GM20431 (cell line): ENCODE measurements around the gene GINS2.

Experiments
- in situ Hi-C: fragments of 300-500 bp; cut with MseI, MboI; formaldehyde crosslinking; loops from one replicate; pipeline ENCODE4 v1.15.0; 2020; ENCODE audit warnings: low sequenced_read_pairs; ENCODE audit not compliant: unreplicated experiment

GINS2 gene

GRCh38 chr16:85717393-85718152, 28.8 kb upstream of the GINS2 start:
- in situ Hi-C loops, result no loop called here

- in situ Hi-C loops, result no loop called here
Observed at GRCh38 chr16:85716680-85717038, 27.9 kb upstream of the GINS2 start.

DNA sequence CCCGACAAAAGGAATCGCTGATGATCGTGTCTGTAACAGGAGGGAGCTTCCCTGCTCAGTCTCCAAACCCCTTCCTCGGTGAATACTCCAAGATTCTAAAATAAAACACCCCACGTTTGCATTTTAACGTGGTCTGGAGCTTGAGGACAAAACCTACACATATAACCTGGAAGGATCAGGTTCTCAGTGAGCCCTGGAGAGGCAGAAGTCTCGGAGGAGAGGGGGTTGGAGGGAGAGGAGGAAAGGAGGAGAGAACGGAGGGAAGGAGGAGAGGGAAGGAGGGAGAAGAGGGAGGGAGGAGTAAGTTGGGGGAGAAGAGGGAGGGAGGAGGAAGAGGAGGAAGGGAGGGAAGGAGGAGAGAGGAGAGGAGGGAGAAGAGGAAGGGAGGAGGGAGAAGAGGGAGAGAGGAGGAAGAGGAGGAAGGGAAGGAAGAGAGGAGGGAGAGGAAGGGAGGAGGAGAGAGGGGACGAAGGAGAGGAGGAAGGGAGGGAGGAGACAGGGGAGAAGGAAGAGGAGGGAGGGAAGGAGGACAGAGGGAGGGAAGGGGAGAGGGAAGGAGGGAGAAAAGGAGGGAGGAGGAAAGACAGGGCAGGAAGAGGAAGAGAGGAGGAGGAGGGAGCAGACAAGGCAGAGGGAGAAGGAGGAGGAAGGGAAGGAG, 27.4 kb upstream of the GINS2 start:
- in situ Hi-C loops, result no loop called here

DNA sequence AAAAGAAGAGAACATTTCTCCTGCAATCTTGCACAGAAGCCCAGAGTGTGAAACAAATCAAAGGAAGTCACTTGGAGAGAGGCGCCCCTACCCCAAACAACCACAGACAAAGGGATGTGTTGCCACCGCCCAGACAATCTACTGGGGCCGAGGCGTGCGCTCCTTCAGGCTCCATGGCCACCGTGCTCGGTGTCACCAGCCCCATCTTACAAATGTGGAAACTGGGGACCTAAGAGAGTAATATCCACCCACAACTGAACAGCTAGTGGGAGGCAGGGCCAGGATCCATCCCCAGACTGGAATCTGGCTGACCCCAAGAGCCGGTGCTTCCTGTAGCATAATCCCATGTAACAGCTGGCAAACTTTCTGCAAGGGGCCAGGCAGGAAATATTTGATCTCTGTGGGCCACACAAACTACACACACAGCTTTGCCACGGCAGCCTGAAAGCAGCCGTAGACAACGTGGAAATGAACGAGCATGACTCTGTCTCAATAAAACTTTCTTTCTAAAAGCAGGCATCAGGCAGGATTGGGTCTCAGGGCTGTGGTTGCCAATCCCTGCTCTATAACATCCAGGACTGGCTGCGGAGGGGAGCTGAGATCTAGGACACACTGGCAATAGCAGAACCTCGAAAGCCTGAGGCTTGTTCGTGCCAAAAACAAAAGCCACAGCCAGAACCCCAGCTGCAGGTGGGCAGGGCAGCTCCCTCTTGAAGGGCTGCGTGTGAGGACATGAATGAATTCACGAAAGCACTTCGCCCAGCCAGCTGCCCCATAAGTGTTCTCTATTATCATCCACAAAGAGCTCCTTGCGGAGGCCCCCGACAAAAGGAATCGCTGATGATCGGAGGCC, 26.6 kb upstream of the GINS2 start:
- in situ Hi-C loops, result no loop called here

GRCh38 chr16:85712801-85713200, 24.0 kb upstream of the GINS2 start:
- in situ Hi-C loops, result no loop called here

DNA sequence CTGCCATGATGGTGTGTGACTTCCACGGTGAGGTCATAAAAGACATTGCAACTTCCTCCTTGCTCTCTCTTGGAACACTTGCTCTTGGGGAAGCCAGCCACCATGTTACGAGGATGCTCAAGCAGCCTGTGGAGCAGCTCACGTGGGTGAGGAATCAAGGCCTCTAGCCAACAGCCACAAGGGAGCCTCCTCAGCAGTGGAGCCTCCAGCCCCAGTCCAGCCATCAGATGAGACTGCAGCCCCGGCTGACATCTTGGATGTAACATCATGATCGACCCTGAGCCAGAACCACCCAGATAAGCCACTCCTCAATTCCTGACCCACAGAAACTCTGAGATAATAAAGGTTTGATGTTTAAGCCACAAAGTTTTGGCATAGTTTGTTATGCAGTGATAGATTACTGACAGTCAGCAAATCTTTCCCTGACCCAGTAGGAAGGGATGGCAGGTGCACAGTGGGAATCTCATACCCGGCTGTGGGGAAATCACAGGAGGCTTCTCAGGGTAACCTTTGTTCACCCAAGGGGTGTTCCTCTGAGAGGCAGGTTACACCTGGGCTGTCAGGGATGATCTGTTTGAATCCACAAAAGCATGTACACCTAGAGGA, 23.3 kb upstream of the GINS2 start:
- in situ Hi-C loops, result no loop called here

DNA sequence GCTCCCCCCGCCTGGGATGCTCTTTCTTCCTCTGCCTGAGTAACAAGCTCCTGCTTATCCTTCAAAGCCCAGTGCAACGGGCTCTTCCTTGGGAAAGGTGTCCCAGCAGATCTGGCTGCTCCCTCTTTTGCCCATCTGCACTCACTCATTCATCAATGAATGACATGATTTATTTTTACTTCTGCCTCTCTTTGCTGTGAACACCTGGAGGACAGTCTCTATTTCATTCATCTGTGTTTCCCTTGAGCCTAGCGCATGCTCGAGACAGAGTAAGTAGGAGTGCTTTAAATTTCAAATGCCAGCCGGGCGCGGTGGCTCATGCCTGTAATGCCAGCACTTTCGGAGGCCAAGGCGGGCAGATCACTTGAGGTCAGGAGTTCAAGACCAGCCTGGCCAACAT, 22.0 kb upstream of the GINS2 start:
- in situ Hi-C loops, result no loop called here

GRCh38 chr16:85709766-85710585, 21.2 kb upstream of the GINS2 start:
- in situ Hi-C loops, result no loop called here

DNA sequence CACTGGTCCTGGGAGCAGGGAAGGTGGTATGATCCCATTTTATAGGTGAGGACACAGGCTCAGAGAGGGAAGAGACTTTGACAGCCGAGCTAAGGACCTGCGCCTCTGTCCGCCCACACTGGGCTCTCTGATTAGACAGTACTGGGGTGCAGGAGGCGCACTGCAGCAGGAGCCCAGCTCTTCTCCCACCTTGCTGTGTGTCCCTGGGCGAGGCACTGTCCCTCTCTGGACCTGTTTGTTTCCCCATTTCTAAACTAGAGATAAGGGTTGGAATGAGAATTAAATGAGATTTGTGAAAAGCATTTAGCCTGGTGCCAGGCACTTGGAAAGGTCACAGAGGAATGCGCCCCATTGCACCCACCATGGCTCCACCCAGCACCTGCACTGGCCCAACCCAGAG, 19.6 kb upstream of the GINS2 start:
- in situ Hi-C loops, result no loop called here

DNA sequence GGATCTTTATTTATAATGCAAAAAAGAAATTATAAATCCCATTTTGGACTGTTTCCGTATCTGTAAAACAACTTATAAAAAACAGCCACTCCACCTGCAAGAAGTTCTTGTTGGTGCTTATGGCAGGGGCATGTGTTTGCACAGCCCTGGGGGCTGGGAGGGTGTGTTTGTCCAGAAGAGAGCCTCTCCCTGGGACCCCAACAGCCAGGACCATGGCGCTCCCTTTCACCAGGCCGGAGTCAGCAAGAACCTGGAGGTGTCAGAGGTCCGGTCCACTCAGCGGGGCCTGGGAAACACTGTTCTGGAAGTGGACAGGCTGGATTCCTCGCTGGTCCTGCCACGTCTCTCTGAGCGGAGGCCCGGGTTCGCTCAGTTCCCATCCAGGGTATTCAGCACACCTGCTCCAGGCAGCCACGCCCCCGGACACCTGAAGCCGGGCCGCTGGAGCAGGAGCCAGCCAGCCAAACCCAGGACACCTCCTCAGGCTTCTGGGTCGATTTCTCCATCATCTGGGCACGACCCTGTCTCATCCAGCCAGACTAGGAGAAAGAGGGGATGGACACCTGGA, 18.9 kb upstream of the GINS2 start:
- in situ Hi-C loops, result no loop called here

DNA sequence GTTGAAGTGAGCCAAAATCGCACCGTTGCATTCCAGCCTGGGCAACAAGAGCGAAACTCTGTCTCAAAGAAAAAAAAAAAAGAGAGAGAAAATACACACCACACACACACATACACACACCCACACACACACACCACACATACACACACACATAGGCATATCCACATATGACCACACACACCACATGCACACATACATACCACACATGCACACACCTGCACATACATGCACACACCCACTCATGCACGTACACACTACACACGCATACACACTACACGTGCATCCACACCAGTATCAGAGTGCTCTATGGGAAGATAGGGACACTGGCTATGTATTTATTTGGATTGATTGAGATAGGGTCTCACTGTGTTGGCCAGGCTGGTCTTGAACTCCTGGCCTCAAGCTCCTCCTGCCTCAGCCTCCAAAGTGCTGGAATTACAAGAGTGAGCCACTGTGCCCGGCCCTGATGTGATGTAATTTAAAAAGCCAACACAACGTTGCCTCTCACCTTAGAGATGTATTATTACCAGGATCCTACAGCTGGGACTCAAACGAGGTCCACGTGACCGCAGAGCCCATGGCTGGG, 17.8 kb upstream of the GINS2 start:
- in situ Hi-C loops, result no loop called here

GRCh38 chr16:85704900-85705846, 16.4 kb upstream of the GINS2 start:
- in situ Hi-C loops, result no loop called here

GRCh38 chr16:85704011-85704410, 15.3 kb upstream of the GINS2 start:
- in situ Hi-C loops, result no loop called here

DNA sequence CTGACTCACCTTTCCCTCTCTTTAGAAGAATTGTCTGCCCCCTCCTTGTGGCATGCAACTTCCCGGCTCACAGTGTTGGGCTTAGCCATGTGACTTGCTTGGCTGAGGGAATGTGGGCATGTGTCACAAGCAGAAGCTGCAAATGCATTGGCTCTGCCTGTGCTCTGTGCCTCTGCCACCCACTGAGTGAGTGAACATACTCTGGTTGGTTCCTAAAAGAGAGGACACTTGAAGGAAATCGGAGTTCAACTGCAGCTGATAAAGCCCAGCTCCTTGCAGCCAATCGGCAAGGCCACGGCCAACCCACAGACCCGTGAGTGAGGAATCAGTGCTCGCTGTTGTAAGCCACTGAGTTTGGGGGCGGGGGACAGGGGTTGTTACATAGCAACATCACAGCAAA, 10.9 kb upstream of the GINS2 start:
- in situ Hi-C loops, result no loop called here

DNA sequence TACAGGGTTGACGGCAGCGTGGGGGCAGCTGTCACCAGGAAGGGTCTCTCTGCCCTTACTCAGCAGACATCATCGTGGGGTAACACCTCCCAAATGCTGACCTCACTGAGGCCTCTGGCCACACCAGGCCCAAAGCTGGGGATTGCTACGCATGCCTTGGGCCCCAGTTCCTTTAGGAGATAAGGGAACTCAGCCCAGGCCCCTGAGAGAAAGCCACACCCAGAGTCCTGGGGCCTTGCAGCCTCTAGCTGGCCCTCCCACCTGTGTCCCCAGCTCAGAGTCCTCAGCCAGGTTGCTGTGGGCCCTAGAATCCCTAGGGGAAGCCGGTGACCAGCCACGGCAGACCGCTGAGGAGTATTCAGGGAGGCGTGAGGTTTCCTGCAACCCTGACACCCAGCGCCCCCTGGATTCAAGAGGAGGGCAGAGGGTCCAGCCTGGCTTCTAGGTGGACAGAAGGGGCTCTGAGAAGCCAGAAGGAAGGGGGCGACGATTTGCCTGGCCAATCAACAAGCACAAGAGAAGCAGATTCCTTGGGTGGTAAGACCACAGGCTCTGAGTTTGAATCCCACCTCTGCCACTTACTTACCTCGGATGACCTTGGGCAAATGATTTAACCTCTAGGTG, 10.3 kb upstream of the GINS2 start:
- in situ Hi-C loops, result no loop called here

GRCh38 chr16:85698459-85698891, 9.7 kb upstream of the GINS2 start:
- in situ Hi-C loops, result no loop called here

DNA sequence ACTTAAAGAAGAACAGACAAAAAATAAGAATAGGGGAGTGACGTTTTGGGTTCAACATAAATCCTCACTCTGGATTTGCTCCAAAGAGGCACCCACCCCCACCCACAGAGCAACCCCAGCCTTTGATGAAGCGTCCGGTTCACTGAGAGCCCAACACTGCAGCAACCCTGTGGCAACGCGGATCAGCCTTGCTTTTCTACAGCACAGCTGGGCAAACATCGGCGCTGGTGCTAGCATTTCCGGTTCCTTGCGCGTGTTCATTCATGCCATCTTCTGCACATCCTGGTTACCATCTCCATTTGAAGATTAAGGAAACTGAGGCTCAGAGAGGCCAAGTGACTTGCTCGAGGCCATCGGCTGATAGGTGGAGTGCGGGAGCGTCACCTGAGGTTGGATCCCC, 8.7 kb upstream of the GINS2 start:
- in situ Hi-C loops, result no loop called here

DNA sequence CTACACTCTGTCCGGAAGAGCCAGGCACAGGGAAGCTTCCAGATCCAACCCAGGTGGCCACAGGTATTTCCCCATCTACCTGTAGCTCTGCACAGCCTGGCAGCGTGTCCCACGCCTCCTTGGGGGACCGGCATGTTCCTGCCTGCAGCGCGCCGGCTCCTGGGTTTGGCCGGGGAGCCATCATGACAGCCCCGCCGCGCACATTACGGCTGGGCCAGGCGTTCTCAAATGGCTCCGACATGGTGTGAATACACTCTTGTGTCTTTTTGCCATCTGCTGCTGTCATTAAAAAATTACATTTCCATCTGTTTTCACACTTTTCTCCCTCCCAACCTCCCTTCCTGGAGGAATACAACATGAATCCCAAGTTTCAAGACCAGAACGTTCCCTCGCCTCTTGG, 8.0 kb upstream of the GINS2 start:
- in situ Hi-C loops, result no loop called here
